DND-41 (cell line): Measurements from ENCODE around the gene STOML1.

Experiments
- CTCF ChIP-seq: IDR thresholded peaks from 2 replicates; pipeline ENCODE4 v1.5.1; 2012; ENCODE audit warnings: borderline replicate concordance, low read length, moderate library complexity, mild to moderate bottlenecking; ENCODE audit not compliant: poor library complexity, severe bottlenecking; ENCODE audit errors: extremely low read depth
- EZH2 ChIP-seq: IDR thresholded peaks from 3 replicates; pipeline ENCODE4 v1.6.1; 2012; ENCODE audit warnings: borderline replicate concordance, low read depth, mild to moderate bottlenecking, moderate library complexity, low read length, inconsistent platforms; ENCODE audit not compliant: severe bottlenecking

GRCh38 chr15:73939138-73939537 is 53.0 kb downstream of the STOML1 start:
- no peak for TF ChIP-seq CTCF
- no peak for TF ChIP-seq EZH2
